Chondrocyte (in vitro differentiated cells): ENCODE data around the gene RIF1. TPM values are rescaled to one million over a fixed set of nuclear protein-coding genes. Genes with fewer than 3 reads are reported as not detected.

ENCODE experiments used
- DNase-seq: peaks from one replicate; pipeline ENCODE4 v3.0.0; 2021; ENCODE audit warnings: mixed read lengths, low spot score
- H3K27ac Mint-ChIP-seq: one replicate; pipeline ENCODE4 v1.8.0; 2021; ENCODE audit warnings: mild to moderate bottlenecking, moderate library complexity, mixed read lengths; ENCODE audit not compliant: unreplicated experiment
- H3K27me3 Mint-ChIP-seq: 2 replicates; pipeline ENCODE4 v1.8.0; 2021; ENCODE audit warnings: low read depth, mixed read lengths
- H3K36me3 Mint-ChIP-seq: 2 replicates; pipeline ENCODE4 v1.8.0; 2021; ENCODE audit warnings: low read depth, mixed read lengths
- H3K4me1 Mint-ChIP-seq: 2 replicates; pipeline ENCODE4 v1.8.0; 2021; ENCODE audit warnings: low read depth, mild to moderate bottlenecking, mixed read lengths
- H3K4me3 Mint-ChIP-seq: one replicate; pipeline ENCODE4 v1.8.0; 2021; ENCODE audit warnings: mild to moderate bottlenecking, moderate library complexity, mixed read lengths; ENCODE audit not compliant: unreplicated experiment
- H3K9me3 Mint-ChIP-seq: 2 replicates; pipeline ENCODE4 v1.8.0; 2021; ENCODE audit warnings: low read depth, mixed read lengths
- CTCF ChIP-seq: fragments of 200-600 bp; sonication (generic); IDR thresholded peaks from 2 replicates; pipeline ENCODE4 v1.5.0; 2021; ENCODE audit warnings: antibody characterized with exemption, mild to moderate bottlenecking, moderate library complexity
- microRNA-seq: library from miRNA; unstranded; fragments of <30 nt; microRNA quantifications from one replicate; pipeline ENCODE4 v1.2.0, GENCODE V29; 2020; ENCODE audit warnings: borderline number of aligned reads
- total RNA-seq: library from RNA; stranded (reverse); gene quantifications from 3 replicates; pipeline ENCODE4 v1.2.1, GENCODE V29; 2021

RIF1 gene
- total RNA-seq, 1 donor from 2014 or later = 33.5 TPM

DNA sequence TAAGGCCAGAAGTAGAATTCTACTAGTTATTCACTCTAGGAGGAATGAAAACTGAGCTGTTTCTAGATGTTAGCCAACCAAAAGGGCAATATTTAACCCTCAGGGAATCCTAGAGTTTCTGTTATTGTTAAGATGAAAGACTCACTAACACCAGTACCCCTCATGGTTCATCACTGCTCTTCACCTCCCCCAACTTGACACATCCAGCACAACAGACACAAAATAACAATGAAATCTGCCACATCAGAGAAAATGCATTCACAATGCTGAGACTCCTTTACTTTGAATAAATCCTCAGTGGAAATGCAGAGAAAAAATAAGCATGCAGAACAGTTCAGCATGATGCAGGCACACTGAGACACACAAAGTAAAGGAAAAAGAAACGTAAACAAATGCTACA lies 111.3 kb downstream of the RIF1 start:
- Mint-ChIP-seq H3K9me3 (no peaks in the 10 kb centered on the region), H3K27me3 (no peaks in the 10 kb centered on the region), H3K27ac (no peak overlapping the region), H3K4me1 (peaks cover 17% of the 10 kb centered on the region), H3K36me3 (no peaks in the 10 kb centered on the region), H3K4me3 (no peak overlapping the region)
- DNase-seq = no peak
- TF ChIP-seq CTCF = no peak

GRCh38 chr2:151522556-151522955 lies 112.9 kb downstream of the RIF1 start:
- TF ChIP-seq CTCF = no peak
- Mint-ChIP-seq H3K9me3 (no peaks in the 10 kb centered on the region), H3K27me3 (no peaks in the 10 kb centered on the region), H3K36me3 (no peaks in the 10 kb centered on the region), H3K4me3 (no peak overlapping the region), H3K4me1 (peaks cover 17% of the 10 kb centered on the region), H3K27ac (no peak overlapping the region)
- DNase-seq = no peak

DNA sequence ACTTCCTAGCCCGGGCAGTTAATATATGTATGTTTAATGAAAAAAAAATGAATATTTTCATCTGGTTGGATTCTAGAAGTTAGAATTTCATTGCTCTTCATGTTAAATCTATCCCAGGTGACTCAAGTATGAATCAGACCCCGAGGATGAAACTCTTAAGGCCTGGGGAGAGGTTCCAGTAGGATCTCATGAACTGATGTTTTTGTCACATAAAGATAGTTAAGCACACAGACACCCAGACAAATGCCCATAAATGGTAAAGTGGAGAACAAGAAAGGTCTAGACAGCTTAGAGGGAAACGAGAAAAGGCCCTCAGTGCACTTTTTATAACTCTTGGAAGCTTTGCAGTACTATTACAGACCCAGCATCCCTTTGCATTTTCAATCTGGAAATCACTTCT lies 114.1 kb downstream of the RIF1 start:
- Mint-ChIP-seq H3K4me3 (no peak overlapping the region), H3K27me3 (no peaks in the 10 kb centered on the region), H3K9me3 (no peaks in the 10 kb centered on the region), H3K4me1 (peaks cover 10% of the 10 kb centered on the region), H3K36me3 (no peaks in the 10 kb centered on the region), H3K27ac (no peak overlapping the region)
- no peak for TF ChIP-seq CTCF
- DNase-seq = no peak

DNA sequence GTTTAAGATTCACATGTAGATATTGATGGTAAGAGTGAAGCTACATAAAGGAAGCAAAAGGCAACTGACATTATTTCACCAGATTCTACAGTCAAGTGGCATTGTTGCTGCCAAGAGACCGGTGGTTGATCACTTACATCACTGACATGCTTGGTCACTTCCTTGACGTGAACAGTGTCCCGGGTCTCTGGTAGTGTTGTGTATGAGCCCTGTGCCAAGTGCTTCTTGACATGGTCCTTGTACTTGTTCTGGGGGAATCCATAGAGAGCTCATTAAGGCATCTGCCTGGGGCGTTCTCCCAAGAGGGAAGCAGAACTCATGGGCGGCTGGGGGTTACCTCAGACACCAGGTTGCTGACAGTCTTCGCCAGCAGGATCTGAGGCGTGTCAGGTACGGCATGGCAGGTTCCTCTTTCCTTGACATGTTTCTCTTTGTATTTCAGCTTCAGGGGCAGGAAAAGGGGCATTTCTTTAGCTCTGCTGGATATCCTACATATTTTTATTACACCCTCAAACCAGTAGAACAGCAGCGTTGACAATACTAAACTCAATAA lies 116.2 kb downstream of the RIF1 start:
- DNase-seq = no peak
- Mint-ChIP-seq H3K9me3 (no peaks in the 10 kb centered on the region), H3K27me3 (no peaks in the 10 kb centered on the region), H3K4me3 (no peak overlapping the region), H3K27ac (no peak overlapping the region), H3K36me3 (no peaks in the 10 kb centered on the region), H3K4me1 (peaks cover 9% of the 10 kb centered on the region)
- TF ChIP-seq CTCF = no peak

- Mint-ChIP-seq H3K27ac (no peak overlapping the region), H3K36me3 (no peaks in the 10 kb centered on the region), H3K4me3 (no peak overlapping the region)
These were observed 116.9 kb downstream of the RIF1 start for GRCh38 chr2:151526572-151527090.

More at GRCh38 chr2:151526572-151527090, 116.9 kb downstream of the RIF1 start:
- H3K27me3 Mint-ChIP-seq = no peaks in the 10 kb centered on the region
- no peak for DNase-seq
- H3K9me3 Mint-ChIP-seq = no peaks in the 10 kb centered on the region
- TF ChIP-seq CTCF = no peak
- H3K4me1 Mint-ChIP-seq = peaks cover 9% of the 10 kb centered on the region

Small RNA genes lying within 50 kb of the gene (microRNA-seq; reads per million reads assigned to microRNA genes)
- gene MIR4773-1 = not detected
- not detected for gene MIR4773-2

Other genes with a start within 250 kb of the RIF1 start
- 5.0 to 5.6 TPM (median 5.4 TPM) in 3 replicates for gene RBM43, start 148.0 kb upstream of the RIF1 start, total RNA-seq
- 9.4 to 11.7 TPM (median 9.9 TPM) in 3 replicates for gene NMI, start 120.2 kb upstream of the RIF1 start, total RNA-seq
- gene TNFAIP6, start 52.3 kb upstream of the RIF1 start, total RNA-seq = 4.1 to 7.4 TPM (median 4.2 TPM) in 3 replicates